Parathyroid adenoma (tissue), 2 donors: Measurements from ENCODE around the gene HBD.

Source experiments
- H2AFZ ChIP-seq: fragments of 300-600 bp; sonication (generic); one replicate; pipeline ENCODE4 v1.7.0; 2017; ENCODE audit warnings: antibody characterized with exemption, mild to moderate bottlenecking
- H3K27ac ChIP-seq: fragments of 300-600 bp; sonication (generic); one replicate; pipeline ENCODE4 v1.7.0; 2017
- H3K27me3 ChIP-seq: fragments of 300-600 bp; sonication (generic); one replicate; pipeline ENCODE4 v1.7.0; 2017; ENCODE audit warnings: low read length; ENCODE audit not compliant: control insufficient read depth, insufficient read depth
- H3K36me3 ChIP-seq: fragments of 300-600 bp; sonication (generic); one replicate; pipeline ENCODE4 v1.7.0; 2017; ENCODE audit warnings: low read length; ENCODE audit not compliant: control insufficient read depth, insufficient read depth
- H3K4me1 ChIP-seq: fragments of 300-600 bp; sonication (generic); one replicate; pipeline ENCODE4 v1.7.0; 2017; ENCODE audit warnings: control low read depth
- H3K4me2 ChIP-seq: fragments of 300-600 bp; sonication (generic); one replicate; pipeline ENCODE4 v1.7.0; 2017; ENCODE audit warnings: low read length
- H3K4me3 ChIP-seq: fragments of 300-600 bp; sonication (generic); one replicate; pipeline ENCODE4 v1.7.0; 2017; ENCODE audit warnings: low read depth, low read length
- H3K79me2 ChIP-seq: fragments of 300-600 bp; sonication (generic); one replicate; pipeline ENCODE4 v1.7.0; 2017; ENCODE audit warnings: control low read depth
- H3K9ac ChIP-seq: fragments of 300-600 bp; sonication (generic); one replicate; pipeline ENCODE4 v1.7.0; 2017; ENCODE audit warnings: mild to moderate bottlenecking
- H3K9me3 ChIP-seq: fragments of 300-600 bp; sonication (generic); one replicate; pipeline ENCODE4 v1.7.0; 2017; ENCODE audit warnings: low read length; ENCODE audit not compliant: control insufficient read depth
- CTCF ChIP-seq: fragments of 300-600 bp; sonication (generic); IDR thresholded peaks from one replicate; pipeline ENCODE4 v1.7.0; 2017; ENCODE audit warnings: antibody characterized with exemption, mild to moderate bottlenecking
- donor health status: primary hyperparathyroidism.

Gene HBD

GRCh38 chr11:5275369-5276110 is 41.3 kb upstream of the HBD start:
- Histone ChIP-seq H3K4me2 (no peak overlapping the region), H3K9me3 (no peaks in the 10 kb centered on the region), H3K79me2 (no peaks in the 10 kb centered on the region), H3K27me3 (no peaks in the 10 kb centered on the region), H3K4me1 (no peaks in the 10 kb centered on the region), H3K36me3 (no peaks in the 10 kb centered on the region), H2AFZ (no peak overlapping the region), H3K9ac (no peak overlapping the region), H3K27ac (no peak overlapping the region), H3K4me3 (no peak overlapping the region)
- TF ChIP-seq CTCF = no peak

- no peak overlapping the region for H3K4me2 ChIP-seq
- H3K79me2 ChIP-seq = no peaks in the 10 kb centered on the region
- no peak overlapping the region for H3K9ac ChIP-seq
- H2AFZ ChIP-seq = no peak overlapping the region
- no peaks in the 10 kb centered on the region for H3K4me1 ChIP-seq
- H3K27ac ChIP-seq = no peak overlapping the region
- H3K9me3 ChIP-seq = no peaks in the 10 kb centered on the region
- TF ChIP-seq CTCF = no peak
- H3K27me3 ChIP-seq = no peaks in the 10 kb centered on the region
- H3K4me3 ChIP-seq = no peak overlapping the region
- H3K36me3 ChIP-seq = no peaks in the 10 kb centered on the region
These were observed 40.1 kb upstream of the HBD start for GRCh38 chr11:5274395-5274794.

- Histone ChIP-seq H3K4me2 (no peak overlapping the region), H3K9me3 (no peaks in the 10 kb centered on the region), H3K27me3 (no peaks in the 10 kb centered on the region), H3K4me3 (no peak overlapping the region), H2AFZ (no peak overlapping the region), H3K36me3 (no peaks in the 10 kb centered on the region), H3K4me1 (no peaks in the 10 kb centered on the region), H3K9ac (no peak overlapping the region), H3K27ac (no peak overlapping the region), H3K79me2 (no peaks in the 10 kb centered on the region)
- no peak for TF ChIP-seq CTCF
These were observed 38.2 kb upstream of the HBD start for GRCh38 chr11:5272395-5273017.

GRCh38 chr11:5269715-5270147 is 35.4 kb upstream of the HBD start, which contains the start of gene HBE1:
TSS of gene HBE1 (minus strand) at chr11:5269945. CDS start at chr11:5269890, 55 bp downstream.
- no peak for TF ChIP-seq CTCF
- Histone ChIP-seq H3K4me2 (no peak within 1 kb of the TSS), H3K4me1 (no peaks in the 10 kb centered on the region), H3K27ac (no peak within 1 kb of the TSS), H3K27me3 (no peaks in the 10 kb centered on the region), H3K4me3 (no peak within 1 kb of the TSS), H3K36me3 (no peaks in the 10 kb centered on the region), H2AFZ (no peak within 1 kb of the TSS), H3K9ac (no peak within 1 kb of the TSS), H3K9me3 (no peaks in the 10 kb centered on the region), H3K79me2 (no peaks in the 10 kb centered on the region)
